ENCODE results near the gene GCSAML.
"Not testable (repeated sequence)": the region's sequence is repeated elsewhere in the genome, so short reads cannot be mapped to it uniquely, and the experiment has no call there.

The GCSAML gene

DNA sequence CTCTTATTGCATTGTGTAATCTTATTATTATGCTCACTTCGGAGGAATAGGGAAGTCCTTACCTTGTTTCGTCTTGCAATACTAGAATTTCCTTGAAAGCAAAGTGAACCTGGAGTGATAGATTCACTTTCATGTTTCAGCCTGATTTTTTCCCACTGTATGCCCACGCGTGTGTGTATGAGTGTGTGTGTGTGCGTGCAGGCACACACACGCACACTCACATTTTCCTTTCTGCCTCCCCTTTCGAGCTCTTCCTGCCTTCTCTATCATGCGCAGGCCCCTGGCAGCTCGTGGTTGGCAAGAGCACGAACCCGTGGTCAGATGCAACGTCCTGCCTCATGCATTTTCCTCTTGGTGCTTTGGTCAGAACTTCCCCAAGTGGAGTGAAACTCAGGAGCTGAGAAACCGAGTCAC, at the start of gene GCSAML:
Gene GCSAML, plus strand, starts transcription at position 366 of the 414 bp plus-strand sequence. CDS start 58 bp downstream, outside the sequence.
- DNase-seq (ENCODE audit: low read depth in 3 of 3), result no peak

DNA sequence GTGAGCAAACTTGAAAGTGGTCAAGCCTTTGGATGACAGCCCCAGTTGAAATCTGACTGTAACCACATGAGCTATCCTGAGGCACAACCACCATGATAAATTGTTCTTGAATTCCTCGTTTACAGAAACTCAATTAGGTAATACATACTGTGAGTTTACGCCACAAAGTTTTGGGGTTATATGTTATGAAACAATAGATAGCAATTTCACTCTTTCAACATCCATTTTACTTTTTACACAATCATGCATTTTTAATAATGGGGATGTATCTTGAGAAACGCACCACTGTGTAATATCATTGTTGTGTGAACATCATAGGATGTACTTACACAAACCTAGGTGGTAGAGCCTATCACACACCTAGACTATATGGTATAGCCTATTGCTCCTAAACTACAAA, 48.1 kb upstream of the GCSAML start:
- DNase-seq (ENCODE audit: low read depth in 3 of 3), result no peak

- DNase-seq (ENCODE audit: low read depth in 3 of 3), result no peak
These were observed 42.1 kb upstream of the GCSAML start for GRCh38 chr1:247506831-247507230.

GRCh38 chr1:247517795-247518612, 30.9 kb upstream of the GCSAML start:
- peak in 1 of 3 experiments; percentile 1 for DNase-seq (ENCODE audit: low read depth in 3 of 3)

GRCh38 chr1:247518613-247518891, 30.4 kb upstream of the GCSAML start:
- no peak for DNase-seq (ENCODE audit: low read depth in 3 of 3)

GRCh38 chr1:247521886-247522285, 27.0 kb upstream of the GCSAML start:
- not testable (repeated sequence) for DNase-seq (ENCODE audit: low read depth in 3 of 3)

GRCh38 chr1:247528812-247529474, 20.0 kb upstream of the GCSAML start:
- DNase-seq (ENCODE audit: low read depth in 3 of 3), result no peak

- DNase-seq (ENCODE audit: low read depth in 3 of 3), result no peak
These were observed 19.1 kb upstream of the GCSAML start for GRCh38 chr1:247529771-247530355.

GRCh38 chr1:247530785-247531184, 18.1 kb upstream of the GCSAML start:
- no peak for DNase-seq (ENCODE audit: low read depth in 3 of 3)

- no peak for DNase-seq (ENCODE audit: low read depth in 3 of 3)
These were observed 17.0 kb upstream of the GCSAML start for GRCh38 chr1:247531937-247532336.

- DNase-seq (ENCODE audit: low read depth in 3 of 3), result no peak
These were observed 13.5 kb upstream of the GCSAML start for GRCh38 chr1:247535402-247535801.

GRCh38 chr1:247536340-247536739, 12.6 kb upstream of the GCSAML start, which contains the start of gene OR2C3:
OR2C3 (minus strand) TSS chr1:247536440; CDS start chr1:247532511, 3,929 bp downstream.
- DNase-seq (ENCODE audit: low read depth in 3 of 3), result no peak

DNA sequence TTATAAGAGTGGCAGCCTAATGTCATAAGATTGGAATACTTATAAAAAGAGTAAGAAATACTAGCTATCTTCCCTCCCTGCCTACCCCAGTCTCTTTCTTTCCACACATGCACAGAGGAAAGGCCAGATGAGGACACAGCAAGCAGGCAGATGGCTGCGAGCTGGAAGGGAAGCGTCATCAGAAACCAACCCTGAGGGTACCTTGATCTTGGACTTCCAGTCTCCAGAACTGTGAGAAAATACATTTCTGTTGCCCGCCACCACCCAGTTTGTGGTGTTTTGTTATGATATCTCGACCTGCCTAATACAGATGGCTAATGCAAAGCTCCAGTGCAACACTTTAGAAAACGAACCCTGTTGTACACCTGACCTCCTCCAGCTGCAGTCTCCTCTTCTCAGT, 10.4 kb upstream of the GCSAML start:
- no peak for DNase-seq (ENCODE audit: low read depth in 3 of 3)

GRCh38 chr1:247539215-247539614, 9.7 kb upstream of the GCSAML start:
- DNase-seq (ENCODE audit: low read depth in 3 of 3), result no peak

- no peak for DNase-seq (ENCODE audit: low read depth in 3 of 3)
These were observed 8.4 kb upstream of the GCSAML start for GRCh38 chr1:247540581-247540980.

DNA sequence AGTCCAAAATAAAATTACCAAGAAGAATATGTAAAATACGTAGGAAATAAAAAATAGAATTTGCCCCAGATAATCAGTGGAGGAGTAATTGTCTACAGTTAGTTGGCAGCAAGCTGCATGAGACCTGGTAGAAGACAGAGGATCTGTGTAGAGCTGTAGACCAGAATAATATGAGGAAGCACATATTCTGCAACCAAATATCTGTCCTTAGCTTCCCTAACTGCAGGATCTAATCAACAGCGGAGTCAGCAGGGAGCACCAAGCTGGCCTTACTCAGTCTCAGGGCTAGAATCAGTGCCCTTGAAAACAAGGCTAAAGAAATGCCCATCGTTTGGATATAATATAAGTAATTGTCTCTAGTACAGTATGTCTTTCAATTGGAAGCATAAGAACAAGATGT, 6.1 kb upstream of the GCSAML start:
- no peak for DNase-seq (ENCODE audit: low read depth in 3 of 3)

- no peak for DNase-seq (ENCODE audit: low read depth in 3 of 3)
These were observed 842 bp upstream of the GCSAML start for GRCh38 chr1:247548092-247548491.

GRCh38 chr1:247551721-247552120, 2.8 kb downstream of the GCSAML start:
- no peak for DNase-seq (ENCODE audit: low read depth in 3 of 3)

DNA sequence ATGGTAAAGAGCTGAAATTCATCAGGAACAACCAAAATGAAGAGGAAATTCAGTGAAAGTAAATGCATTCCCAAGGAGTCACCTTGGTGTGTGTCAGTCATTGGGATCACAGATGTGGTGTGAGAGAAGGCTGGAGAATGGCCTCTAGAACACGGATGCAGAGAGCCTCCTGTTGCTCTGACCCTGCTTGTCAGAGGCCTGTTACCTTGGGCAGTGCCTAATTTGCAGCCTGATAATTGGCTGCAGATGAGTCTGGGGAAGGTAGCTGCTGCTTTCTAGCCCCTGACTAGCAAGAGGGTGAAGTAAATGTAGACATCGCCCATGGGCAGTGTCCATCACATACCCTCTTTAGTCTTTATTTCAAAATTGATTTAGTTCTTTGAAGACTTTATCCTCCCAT, 3.3 kb downstream of the GCSAML start:
- DNase-seq (ENCODE audit: low read depth in 3 of 3), result no peak

DNA sequence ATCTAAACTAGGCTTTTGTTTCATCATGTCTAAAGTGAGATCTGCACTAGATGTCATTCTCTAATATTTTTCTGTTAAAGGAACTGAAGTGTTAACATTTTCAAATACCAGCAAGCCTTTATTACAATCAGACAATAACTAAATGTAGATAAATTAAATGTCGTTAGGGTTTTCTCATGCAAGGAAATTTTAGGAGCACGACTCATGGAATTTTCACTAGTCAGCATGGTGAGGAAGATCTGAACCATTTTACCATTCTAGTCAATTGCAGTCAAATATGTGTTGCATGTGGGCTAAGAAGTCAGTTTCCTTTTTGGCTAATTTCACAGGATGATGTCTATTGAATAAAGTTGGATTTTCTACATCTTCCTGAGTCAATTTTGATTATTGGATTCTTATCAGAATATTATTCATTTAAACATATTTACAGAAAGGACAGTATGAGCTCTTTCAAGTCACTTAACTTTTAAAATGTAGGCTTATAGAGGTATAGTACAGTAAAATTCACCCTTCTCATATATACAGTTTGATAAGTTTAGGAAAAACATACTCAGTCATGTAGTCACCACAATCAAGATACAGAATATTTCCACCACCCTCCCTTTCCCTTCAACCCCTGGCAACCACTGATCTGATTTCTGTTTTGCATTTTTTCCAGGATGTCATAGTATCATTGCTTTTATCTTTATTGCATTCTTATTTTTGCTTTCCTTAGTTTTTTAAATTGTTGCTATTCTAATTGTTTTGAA, 9.2 kb downstream of the GCSAML start:
- no peak for DNase-seq (ENCODE audit: low read depth in 3 of 3)

- DNase-seq (ENCODE audit: low read depth in 3 of 3), result no peak
These were observed 12.8 kb downstream of the GCSAML start for GRCh38 chr1:247561711-247562110.

GRCh38 chr1:247562198-247562597, 13.3 kb downstream of the GCSAML start:
- DNase-seq (ENCODE audit: low read depth in 3 of 3), result no peak

All from stimulated activated CD4-positive, alpha-beta T cell treated with anti-CD3 and anti-CD28 coated beads, TNF-alpha, amount 100 ng/mL, for 4 hours (primary cell).